Sigmoid colon (tissue), 7 donors: ENCODE measurements around the gene MRPS34. TPM values are rescaled to one million over a fixed set of nuclear protein-coding genes. Genes with fewer than 3 reads are reported as not detected.

ENCODE experiments used
- DNase-seq: peaks from one replicate; pipeline ENCODE4 v3.0.0-alpha.2; 2019
- H3K27ac ChIP-seq, 4 donors: fragments of 200-600 bp; sonication (generic); one replicate each; pipeline ENCODE4 v1.5.1; 2016 to 2019; ENCODE audit warnings: mild to moderate bottlenecking in 1 of 4
- H3K27me3 ChIP-seq, 3 donors: fragments of 200-600 bp; sonication (generic); one replicate each; pipeline ENCODE4 v1.5.1; 2019; ENCODE audit warnings: mild to moderate bottlenecking in 1 of 3
- H3K36me3 ChIP-seq, 4 donors: fragments of 200-600 bp; sonication (generic); one replicate each; pipeline ENCODE4 v1.5.1; 2016 to 2019
- H3K4me1 ChIP-seq, 4 donors: fragments of 200-600 bp; sonication (generic); one replicate each; pipeline ENCODE4 v1.5.1; 2017 to 2019
- H3K4me3 ChIP-seq, 4 donors: fragments of 200-600 bp; sonication (generic); one replicate each; pipeline ENCODE4 v1.5.1; 2017 to 2019; ENCODE audit warnings: mild to moderate bottlenecking in 2 of 4, moderate library complexity in 1 of 4
- H3K9me3 ChIP-seq, 4 donors: fragments of 200-600 bp in 3 of 4; sonication (generic) in 3 of 4; one replicate each; pipeline versions ENCODE4 v1.5.1 to v1.6.1; 2013 to 2019
- EP300 ChIP-seq, 4 donors: sonication (generic); formaldehyde crosslinking; IDR thresholded peaks; one replicate each; pipeline ENCODE4 v1.6.1; 2017; ENCODE audit warnings: antibody characterized with exemption in 4 of 4
- POLR2A ChIP-seq, 2 donors: fragments of 450-650 bp; IDR thresholded peaks; one replicate each; pipeline ENCODE4 v1.6.1; 2016; ENCODE audit warnings: antibody characterized with exemption in 2 of 2, mild to moderate bottlenecking in 2 of 2, moderate library complexity in 2 of 2
- POLR2AphosphoS5 ChIP-seq, 4 donors: sonication (generic); formaldehyde crosslinking; IDR thresholded peaks; one replicate each; pipeline ENCODE4 v1.6.1; 2017; ENCODE audit warnings: antibody characterized with exemption in 4 of 4
- WGBS, 2 donors: extraction: QIAGEN DNeasy Blood & Tissue Kit; methylation state at CpG; one replicate each; pipeline ENCODE4 v1.1.7; 2013; 5-methylcytosine and 5-hydroxymethylcytosine counted together
- intact Hi-C: fragments of 100-400 bp; cut with DNase I; formaldehyde crosslinking; loops from one replicate; pipeline ENCODE4 v1.15.1; 2023
- polyA plus RNA-seq, 3 donors: library from polyadenylated mRNA; stranded (reverse); fragments of 200-250 nt; gene quantifications; one replicate each; pipeline ENCODE4 v1.2.3, GENCODE V29; 2013
- small RNA-seq, 3 donors: library from RNA; depleted of rRNA; stranded (forward); fragments of <200 nt; gene quantifications; one replicate each; pipeline ENCODE3, GENCODE V24; 2016
- total RNA-seq, 4 donors: library from RNA; depleted of rRNA; stranded (reverse); fragments of >200 nt; gene quantifications; one replicate each; pipeline ENCODE4 v1.1.0, GENCODE V29; 2016
- TF ChIP-seq, protein P1 (sequence below), 4 experiments: fragments of 450-650 bp in 3 of 4; fragments of 200-600 bp in 1 of 4; IDR thresholded peaks; one replicate each; pipeline ENCODE4 v1.5.1; 2016 to 2019; ENCODE audit warnings: antibody characterized with exemption in 4 of 4, mild to moderate bottlenecking in 3 of 4, moderate library complexity in 2 of 4
- donor health status: healthy with polysubstance abuse.
- donor health status: Bipolar disorder and iron deficiency.
- donor health status: healthy.

The MRPS34 gene
- total and polyA plus RNA-seq, 7 donors: 61.5 to 198 (median 104) TPM

DNA sequence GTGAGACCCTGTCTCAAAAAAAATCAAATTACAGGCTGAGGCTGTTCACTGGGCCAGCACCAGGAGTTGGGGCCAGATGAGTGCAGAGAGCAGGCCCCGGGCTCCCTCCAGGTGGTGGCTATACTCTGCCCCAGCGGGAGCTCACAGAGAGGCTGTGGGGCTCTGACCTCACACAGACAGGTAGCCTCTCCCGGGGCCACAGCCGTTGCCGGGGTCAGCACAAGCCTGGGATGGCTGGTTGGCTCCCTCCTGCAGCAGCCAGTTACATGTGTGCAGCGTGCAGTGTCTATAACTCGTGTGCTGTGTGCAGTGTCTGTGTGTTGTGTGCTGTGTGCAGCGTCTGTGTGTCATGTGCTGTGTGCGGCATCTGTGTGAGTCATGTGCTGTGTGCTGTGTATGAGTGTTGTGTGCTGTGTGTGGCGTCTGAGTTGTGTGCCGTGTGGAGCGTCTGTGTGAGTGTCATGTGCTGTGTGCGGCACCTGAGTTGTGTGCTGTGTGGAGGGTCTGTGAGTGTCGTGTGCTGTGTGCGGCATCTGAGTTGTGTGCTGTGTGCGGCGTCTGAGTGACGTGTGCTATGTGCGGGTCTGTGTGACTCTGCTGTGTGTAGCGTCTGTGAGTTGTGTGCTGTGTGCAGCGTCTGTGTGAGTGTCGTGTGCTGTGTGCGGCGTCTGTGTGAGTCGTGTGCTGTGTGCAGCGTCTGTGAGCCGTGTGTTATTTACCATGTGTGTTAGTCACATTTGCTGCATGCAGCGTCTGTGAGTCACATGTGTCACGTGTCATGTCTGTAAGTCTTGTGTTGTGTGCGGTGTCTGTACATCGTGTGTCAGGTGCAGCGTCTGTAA, 46.1 kb downstream of the MRPS34 start:
- Histone ChIP-seq H3K27me3 (no peaks in the 10 kb centered on the region), H3K9me3 (no peaks in the 10 kb centered on the region), H3K4me3 (no peak overlapping the region), H3K27ac (no peak overlapping the region), H3K36me3 (peaks cover 13 to 63% (median 37%) of the 10 kb centered on the region in 4 donors), H3K4me1 (peaks cover 0 to 25% (median 21%) of the 10 kb centered on the region in 4 donors)
- TF ChIP-seq, protein P1, sequence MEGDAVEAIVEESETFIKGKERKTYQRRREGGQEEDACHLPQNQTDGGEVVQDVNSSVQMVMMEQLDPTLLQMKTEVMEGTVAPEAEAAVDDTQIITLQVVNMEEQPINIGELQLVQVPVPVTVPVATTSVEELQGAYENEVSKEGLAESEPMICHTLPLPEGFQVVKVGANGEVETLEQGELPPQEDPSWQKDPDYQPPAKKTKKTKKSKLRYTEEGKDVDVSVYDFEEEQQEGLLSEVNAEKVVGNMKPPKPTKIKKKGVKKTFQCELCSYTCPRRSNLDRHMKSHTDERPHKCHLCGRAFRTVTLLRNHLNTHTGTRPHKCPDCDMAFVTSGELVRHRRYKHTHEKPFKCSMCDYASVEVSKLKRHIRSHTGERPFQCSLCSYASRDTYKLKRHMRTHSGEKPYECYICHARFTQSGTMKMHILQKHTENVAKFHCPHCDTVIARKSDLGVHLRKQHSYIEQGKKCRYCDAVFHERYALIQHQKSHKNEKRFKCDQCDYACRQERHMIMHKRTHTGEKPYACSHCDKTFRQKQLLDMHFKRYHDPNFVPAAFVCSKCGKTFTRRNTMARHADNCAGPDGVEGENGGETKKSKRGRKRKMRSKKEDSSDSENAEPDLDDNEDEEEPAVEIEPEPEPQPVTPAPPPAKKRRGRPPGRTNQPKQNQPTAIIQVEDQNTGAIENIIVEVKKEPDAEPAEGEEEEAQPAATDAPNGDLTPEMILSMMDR (IDR thresholded peaks at IDR 0.05): no peak
- TF ChIP-seq POLR2A (IDR thresholded peaks at IDR 0.05) (no peak), EP300 (IDR thresholded peaks at IDR 0.05) (no peak), POLR2AphosphoS5 (IDR thresholded peaks at IDR 0.05) (no peak)
- 96% methylated on average over 32 of the region's 32 CpGs for WGBS, 2 donors
- intact Hi-C loops: no loop called here
- no peak for DNase-seq

DNA sequence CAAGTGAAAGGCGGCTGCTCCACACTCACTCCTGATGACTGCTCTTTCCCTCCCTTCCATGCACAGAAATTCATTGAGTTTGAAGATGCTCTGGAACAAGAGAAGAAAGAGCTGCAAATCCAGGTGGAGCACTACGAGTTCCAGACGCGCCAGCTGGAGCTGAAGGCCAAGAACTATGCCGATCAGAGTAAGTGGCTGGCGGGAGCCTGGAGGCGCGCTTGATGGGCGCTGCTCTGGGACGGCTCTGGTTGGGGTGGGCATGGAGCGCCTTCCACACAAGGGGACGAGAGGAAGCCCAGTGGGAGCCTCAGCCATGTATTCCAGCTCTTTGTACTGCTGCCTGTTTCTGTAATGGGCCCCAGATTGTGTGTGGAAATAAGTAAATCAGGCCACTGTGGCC, 48.4 kb downstream of the MRPS34 start:
- no peak for TF ChIP-seq EP300 (IDR thresholded peaks at IDR 0.05)
- TF ChIP-seq POLR2A (IDR thresholded peaks at IDR 0.05): no peak
- TF ChIP-seq, protein P1 (IDR thresholded peaks at IDR 0.05): no peak
- TF ChIP-seq POLR2AphosphoS5 (IDR thresholded peaks at IDR 0.05): no peak
- Histone ChIP-seq H3K36me3 (peaks cover 11 to 52% (median 30%) of the 10 kb centered on the region in 4 donors), H3K4me1 (peaks cover 0 to 30% (median 27%) of the 10 kb centered on the region in 4 donors), H3K27ac (no peak overlapping the region), H3K4me3 (no peak overlapping the region), H3K9me3 (no peaks in the 10 kb centered on the region), H3K27me3 (no peaks in the 10 kb centered on the region)
- DNase-seq: peak; percentile 61
- intact Hi-C loops: no loop called here
- 92 to 97% methylated on average over 12 of the region's 12 CpGs for WGBS, 2 donors

DNA sequence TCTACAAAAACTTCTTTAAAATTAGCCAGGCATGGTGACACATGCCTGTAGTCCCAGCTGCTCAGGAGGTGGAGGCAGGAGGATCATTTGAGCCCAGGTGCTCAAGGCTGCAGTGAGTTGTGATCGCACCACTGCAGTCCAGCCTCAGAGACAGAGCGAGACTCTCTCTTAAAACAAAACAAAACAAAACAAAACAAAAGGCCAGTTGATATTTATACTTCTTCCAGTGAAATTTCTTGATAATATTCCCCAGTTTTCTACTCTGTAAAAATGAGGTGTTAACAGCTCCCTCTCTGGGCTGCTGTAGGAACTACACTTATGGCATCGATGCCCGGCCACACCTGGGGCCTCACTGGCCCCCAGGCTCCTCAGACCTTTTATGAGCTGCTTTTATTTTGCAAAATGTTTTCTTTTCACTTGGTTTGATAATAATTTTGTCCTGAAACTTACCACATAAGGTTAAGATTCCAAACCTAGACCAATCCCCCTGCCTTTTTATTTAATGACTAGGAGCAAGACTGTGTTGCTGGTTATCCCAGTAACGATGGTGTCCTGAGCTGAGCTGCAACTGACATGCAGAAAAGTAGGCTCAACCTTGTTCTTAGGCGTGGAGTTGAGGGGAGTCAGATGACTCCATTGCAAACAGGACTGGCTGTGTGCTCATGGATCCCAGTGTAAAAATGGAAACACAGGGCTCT, 49.3 kb downstream of the MRPS34 start:
- Histone ChIP-seq H3K9me3 (no peaks in the 10 kb centered on the region), H3K27ac (peak overlapping the region in 3 of 4 donors; percentile 27 to 73 (median 63)), H3K4me1 (peaks cover 0 to 30% (median 27%) of the 10 kb centered on the region in 4 donors), H3K27me3 (no peaks in the 10 kb centered on the region), H3K36me3 (peaks cover 3 to 43% (median 21%) of the 10 kb centered on the region in 4 donors), H3K4me3 (no peak overlapping the region)
- WGBS, 2 donors: 44 to 58% methylated on average over 6 of the region's 6 CpGs
- DNase-seq: no peak
- intact Hi-C loops: no loop called here
- TF ChIP-seq POLR2AphosphoS5 (IDR thresholded peaks at IDR 0.05): no peak
- TF ChIP-seq POLR2A (IDR thresholded peaks at IDR 0.05): no peak
- no peak for TF ChIP-seq EP300 (IDR thresholded peaks at IDR 0.05)
- TF ChIP-seq, protein P1 (IDR thresholded peaks at IDR 0.05): peak in 3 of 4 experiments; percentile 59 to 78 (median 60)

Small RNA genes lying within 50 kb of the gene (small RNA-seq; reads per million reads assigned to genes)
- 0 to 0.24 (median 0.22) reads per million in 3 donors for gene MIR3177

Other genes starting within 250 kb of the MRPS34 start
- 10 to 100 TPM; 38.0 to 46.0 (median 42.3) TPM for gene TMEM204, start 239.5 kb downstream of the MRPS34 start, total RNA-seq
- gene TMEM204, start 239.5 kb downstream of the MRPS34 start, polyA plus RNA-seq: 10 to 100 TPM in 2 of 3 donors, 1 to 10 TPM in 1; 2.5 to 16.2 (median 15.7) TPM
- 10 to 100 TPM in 3 of 4 donors, 1 to 10 TPM in 1; 9.2 to 36.8 (median 16.8) TPM for gene IFT140, start 161.1 kb downstream of the MRPS34 start, total RNA-seq
- gene IFT140, start 161.1 kb downstream of the MRPS34 start, polyA plus RNA-seq: 10 to 100 TPM in 1 of 3 donors, 1 to 10 TPM in 2; 3.7 to 10.2 (median 4.8) TPM
- 10 to 100 TPM in 1 of 4 donors, 1 to 10 TPM in 3; 6.4 to 24.6 (median 8.0) TPM for gene CRAMP1, start 160.8 kb downstream of the MRPS34 start, total RNA-seq
- 10 to 100 TPM in 1 of 3 donors, 1 to 10 TPM in 2; 2.4 to 13.5 (median 2.5) TPM for gene CRAMP1, start 160.8 kb downstream of the MRPS34 start, polyA plus RNA-seq
- gene JPT2, start 94.9 kb downstream of the MRPS34 start, total RNA-seq: 10 to 100 TPM; 12.4 to 18.1 (median 17.3) TPM
- 10 to 100 TPM; 25.2 to 53.7 (median 33.8) TPM for gene JPT2, start 94.9 kb downstream of the MRPS34 start, polyA plus RNA-seq
- gene MAPK8IP3, start 66.9 kb downstream of the MRPS34 start, total RNA-seq: 10 to 100 TPM; 22.1 to 80.9 (median 30.8) TPM
- 10 to 100 TPM in 1 of 3 donors, 1 to 10 TPM in 2; 3.6 to 79.1 (median 5.5) TPM for gene MAPK8IP3, start 66.9 kb downstream of the MRPS34 start, polyA plus RNA-seq
- gene NME3, start 1.6 kb downstream of the MRPS34 start, total RNA-seq: 100 to 1,000 TPM in 3 of 4 donors, 10 to 100 TPM in 1; 79.8 to 152 (median 128) TPM
- gene NME3, start 1.6 kb downstream of the MRPS34 start, polyA plus RNA-seq: 10 to 100 TPM; 32.4 to 87.8 (median 41.4) TPM
- 10 to 100 TPM in 1 of 4 donors, 1 to 10 TPM in 3; 4.3 to 10.5 (median 7.2) TPM for gene EME2, start 324 bp downstream of the MRPS34 start, total RNA-seq
- 10 to 100 TPM in 1 of 3 donors, 1 to 10 TPM in 2; 1.8 to 17.1 (median 2.5) TPM for gene EME2, start 324 bp downstream of the MRPS34 start, polyA plus RNA-seq
- 10 to 100 TPM; 61.4 to 98.4 (median 78.9) TPM for gene SPSB3, start 9.4 kb upstream of the MRPS34 start, total RNA-seq
- gene SPSB3, start 9.4 kb upstream of the MRPS34 start, polyA plus RNA-seq: 10 to 100 TPM; 34.4 to 59.5 (median 40.2) TPM
- 100 to 1,000 TPM in 2 of 4 donors, 10 to 100 TPM in 2; 77.8 to 170 (median 98.1) TPM for gene NUBP2, start 9.8 kb upstream of the MRPS34 start, total RNA-seq
- gene NUBP2, start 9.8 kb upstream of the MRPS34 start, polyA plus RNA-seq: 10 to 100 TPM; 53.5 to 69.1 (median 56.6) TPM
- 1 to 10 TPM; 1.1 to 2.2 (median 1.5) TPM for gene IGFALS, start 20.6 kb upstream of the MRPS34 start, total RNA-seq
- 1 to 10 TPM in 2 of 3 donors, under 1 TPM in 1; 0.46 to 2.0 (median 1.2) TPM for gene IGFALS, start 20.6 kb upstream of the MRPS34 start, polyA plus RNA-seq
- gene HAGH, start 53.7 kb upstream of the MRPS34 start, total RNA-seq: 100 to 1,000 TPM in 3 of 4 donors, 10 to 100 TPM in 1; 73.4 to 163 (median 140) TPM
- 10 to 100 TPM; 54.1 to 86.9 (median 68.4) TPM for gene HAGH, start 53.7 kb upstream of the MRPS34 start, polyA plus RNA-seq
- gene FAHD1, start 54.1 kb upstream of the MRPS34 start, total RNA-seq: 10 to 100 TPM; 27.7 to 35.0 (median 29.3) TPM
- gene FAHD1, start 54.1 kb upstream of the MRPS34 start, polyA plus RNA-seq: 100 to 1,000 TPM in 1 of 3 donors, 10 to 100 TPM in 2; 58.9 to 137 (median 62.5) TPM
- gene MEIOB, start 99.0 kb upstream of the MRPS34 start, total RNA-seq: not detected
- gene MEIOB, start 99.0 kb upstream of the MRPS34 start, polyA plus RNA-seq: under 1 TPM in 1 of 3 donors, not detected in 2; 0.10 TPM
- gene HS3ST6, start 145.3 kb upstream of the MRPS34 start, total RNA-seq: not detected
- gene HS3ST6, start 145.3 kb upstream of the MRPS34 start, polyA plus RNA-seq: 1 to 10 TPM in 1 of 3 donors, under 1 TPM in 1, not detected in 1; 0.09 to 6.0 TPM
- 10 to 100 TPM; 17.8 to 35.7 (median 19.0) TPM for gene MSRB1, start 170.1 kb upstream of the MRPS34 start, total RNA-seq
- 100 to 1,000 TPM in 1 of 3 donors, 10 to 100 TPM in 2; 64.7 to 136 (median 69.1) TPM for gene MSRB1, start 170.1 kb upstream of the MRPS34 start, polyA plus RNA-seq
- gene RPL3L, start 181.6 kb upstream of the MRPS34 start, total RNA-seq: not detected
- under 1 TPM in 2 of 3 donors, not detected in 1; 0.04 to 0.60 TPM for gene RPL3L, start 181.6 kb upstream of the MRPS34 start, polyA plus RNA-seq
- 100 to 1,000 TPM; 200 to 332 (median 264) TPM for gene NDUFB10, start 186.4 kb upstream of the MRPS34 start, total RNA-seq
- 100 to 1,000 TPM; 298 to 489 (median 369) TPM for gene NDUFB10, start 186.4 kb upstream of the MRPS34 start, polyA plus RNA-seq
- gene RPS2, start 191.7 kb upstream of the MRPS34 start, total RNA-seq: 1,000 to 10,000 TPM; 1,478 to 1,994 (median 1,643) TPM
- 1,000 to 10,000 TPM; 1,713 to 3,277 (median 2,927) TPM for gene RPS2, start 191.7 kb upstream of the MRPS34 start, polyA plus RNA-seq
- not detected for gene RNF151, start 193.7 kb upstream of the MRPS34 start, total RNA-seq
- under 1 TPM in 1 of 3 donors, not detected in 2; 0.10 TPM for gene RNF151, start 193.7 kb upstream of the MRPS34 start, polyA plus RNA-seq
- 10 to 100 TPM; 19.4 to 27.4 (median 26.1) TPM for gene TBL3, start 198.9 kb upstream of the MRPS34 start, total RNA-seq
- gene TBL3, start 198.9 kb upstream of the MRPS34 start, polyA plus RNA-seq: 10 to 100 TPM; 14.3 to 37.4 (median 14.4) TPM
- not detected for gene NOXO1, start 208.3 kb upstream of the MRPS34 start, total RNA-seq
- gene NOXO1, start 208.3 kb upstream of the MRPS34 start, polyA plus RNA-seq: 10 to 100 TPM; 13.8 to 47.3 (median 15.0) TPM
- 10 to 100 TPM; 17.5 to 23.8 (median 21.2) TPM for gene GFER, start 211.1 kb upstream of the MRPS34 start, total RNA-seq
- gene GFER, start 211.1 kb upstream of the MRPS34 start, polyA plus RNA-seq: 100 to 1,000 TPM in 1 of 3 donors, 10 to 100 TPM in 2; 67.3 to 125 (median 82.9) TPM
- 1 to 10 TPM in 3 of 4 donors, under 1 TPM in 1; 0.82 to 8.3 (median 6.3) TPM for gene SYNGR3, start 216.8 kb upstream of the MRPS34 start, total RNA-seq
- 1 to 10 TPM in 2 of 3 donors, under 1 TPM in 1; 0.60 to 4.0 (median 1.2) TPM for gene SYNGR3, start 216.8 kb upstream of the MRPS34 start, polyA plus RNA-seq
- gene ZNF598, start 236.7 kb upstream of the MRPS34 start, total RNA-seq: 10 to 100 TPM; 12.8 to 27.2 (median 17.7) TPM
- 10 to 100 TPM; 20.3 to 57.0 (median 21.0) TPM for gene ZNF598, start 236.7 kb upstream of the MRPS34 start, polyA plus RNA-seq
- not detected for gene NPW, start 246.7 kb upstream of the MRPS34 start, total RNA-seq
- under 1 TPM in 1 of 3 donors, not detected in 2; 0.71 TPM for gene NPW, start 246.7 kb upstream of the MRPS34 start, polyA plus RNA-seq